Measurements from ENCODE around the gene TBC1D26.
"Not testable (repeated sequence)": the region's sequence is repeated elsewhere in the genome, so short reads cannot be mapped to it uniquely, and the experiment has no call there.

TBC1D26 gene

GRCh38 chr17:15744074-15744676, 12.1 kb downstream of the TBC1D26 start:
- no peak for DNase-seq (ENCODE audit: low spot score)

GRCh38 chr17:15744885-15745284, 12.8 kb downstream of the TBC1D26 start:
- no peak for DNase-seq (ENCODE audit: low spot score)

- DNase-seq (ENCODE audit: low spot score), result not testable (repeated sequence)
Measured at GRCh38 chr17:15749403-15749802, 17.3 kb downstream of the TBC1D26 start.

GRCh38 chr17:15768865-15769533, 36.9 kb downstream of the TBC1D26 start:
- not testable (repeated sequence) for DNase-seq (ENCODE audit: low spot score)

- not testable (repeated sequence) for DNase-seq (ENCODE audit: low spot score)
Measured at GRCh38 chr17:15770679-15771078, 38.6 kb downstream of the TBC1D26 start.

- no peak for DNase-seq (ENCODE audit: low spot score)
Measured at GRCh38 chr17:15776871-15777270, 44.8 kb downstream of the TBC1D26 start.

GRCh38 chr17:15777297-15777696, 45.2 kb downstream of the TBC1D26 start:
- no peak for DNase-seq (ENCODE audit: low spot score)

- DNase-seq (ENCODE audit: low spot score), result no peak
Measured at GRCh38 chr17:15777717-15778116, 45.6 kb downstream of the TBC1D26 start.

- no peak for DNase-seq (ENCODE audit: low spot score)
Measured at GRCh38 chr17:15779119-15779518, 47.0 kb downstream of the TBC1D26 start.

- no peak for DNase-seq (ENCODE audit: low spot score)
Measured at GRCh38 chr17:15780188-15780587, 48.1 kb downstream of the TBC1D26 start.

GRCh38 chr17:15782866-15783265, 50.8 kb downstream of the TBC1D26 start:
- no peak for DNase-seq (ENCODE audit: low spot score)

GRCh38 chr17:15783461-15783860, 51.4 kb downstream of the TBC1D26 start:
- DNase-seq (ENCODE audit: low spot score), result no peak

GRCh38 chr17:15784351-15784750, 52.3 kb downstream of the TBC1D26 start:
- not testable (repeated sequence) for DNase-seq (ENCODE audit: low spot score)

GRCh38 chr17:15787363-15788075, 55.4 kb downstream of the TBC1D26 start:
- not testable (repeated sequence) for DNase-seq (ENCODE audit: low spot score)

GRCh38 chr17:15788365-15788764, 56.3 kb downstream of the TBC1D26 start:
- DNase-seq (ENCODE audit: low spot score), result not testable (repeated sequence)
